Measurements from ENCODE around the gene SERPINE2. TPM values are rescaled to one million over a fixed set of nuclear protein-coding genes. Genes with fewer than 3 reads are reported as not detected.

The SERPINE2 gene
- total RNA-seq, 1 experiment from 2014 or later, result 93.3 TPM

GRCh38 chr2:223995569-223995968, 43.5 kb downstream of the SERPINE2 start:
- ATAC-seq (no peak), DNase-seq (ENCODE audit: low read depth, low spot score) (peak; percentile 56)
- Histone ChIP-seq H4K20me1 (ENCODE audit: insufficient read depth) (no peaks in the 10 kb centered on the region), H3K9me2 (ENCODE audit: insufficient read depth) (no peaks in the 10 kb centered on the region), H3K27ac (ENCODE audit: low read depth, low read length) (no peak overlapping the region), H3K4me3 (replicated peaks in 1 of 2; ENCODE audit: low read depth in 1 of 2, low read length in 2 of 2) (no peak overlapping the region), H3K9me3 (ENCODE audit: control insufficient read depth in 1 of 2, insufficient read depth in 1 of 2, low read depth in 1 of 2, low read length in 2 of 2) (no peaks in the 10 kb centered on the region), H2AFZ (ENCODE audit: low read depth, low read length, poor library complexity, severe bottlenecking) (no peak overlapping the region), H3K27me3 (ENCODE audit: insufficient read depth, low read length) (no peaks in the 10 kb centered on the region), H3K4me2 (ENCODE audit: low read length) (no peak overlapping the region), H3K4me1 (ENCODE audit: control insufficient read depth in 1 of 2, insufficient read depth in 2 of 2, low read length in 2 of 2) (no peaks in the 10 kb centered on the region), H3K36me3 (ENCODE audit: control insufficient read depth in 1 of 2, insufficient read depth in 2 of 2, low read length in 2 of 2) (no peaks in the 10 kb centered on the region; a peak in 1 of 4 replicates), H3K9ac (ENCODE audit: low read length) (no peak overlapping the region), H3K79me2 (ENCODE audit: insufficient read depth, low read length) (no peaks in the 10 kb centered on the region)
- RAD21 ChIA-PET (ENCODE audit: low non-redundant PET in 1 of 2, low total read pairs in 2 of 2, uncharacterized antibody in 2 of 2, unreplicated experiment in 2 of 2), result interaction anchor here in 1 of 2 experiments (0.5 kb wide), 1 partner anchor 1250 kb away, joined by 3 read pairs; no protein-coding TSS in a partner anchor
- no TSS peak for BruUV-seq (replicated peaks)
- intact Hi-C loops (cut with micrococcal nuclease), result loop anchor here (10.0 kb wide), 1 partner anchor 149 kb away; no protein-coding TSS in a partner anchor
- POLR2A ChIA-PET, result interaction anchor here (1.2 kb wide), 1 partner anchor 150 kb away, joined by 3 read pairs; no protein-coding TSS in a partner anchor
- TF ChIP-seq EZH2phosphoT487 (IDR thresholded peaks at IDR 0.05; ENCODE audit: borderline replicate concordance) (no peak), ZFX (IDR thresholded peaks at IDR 0.05) (no peak), TCF7L2 (IDR thresholded peaks at IDR 0.05; ENCODE audit: borderline replicate concordance, extremely low read depth, insufficient read depth, insufficient read length) (no peak), CEBPB (IDR thresholded peaks at IDR 0.05; ENCODE audit: low read depth) (peak; percentile 96), CBX3 (IDR thresholded peaks at IDR 0.05; ENCODE audit: low read depth) (peak; percentile 74; the same call in 1 of the 2 replicates), EGR1 (IDR thresholded peaks at IDR 0.05; ENCODE audit: low read depth) (no peak), RAD21 (IDR thresholded peaks at IDR 0.05; ENCODE audit: low read depth) (no peak), ZNF274 (IDR thresholded peaks at IDR 0.05; ENCODE audit: low read depth, low read length) (no peak), POLR2AphosphoS5 (IDR thresholded peaks at IDR 0.05; ENCODE audit: low read depth, low read length) (peak; percentile 23; the same call in 1 of the 2 replicates), SRF (IDR thresholded peaks at IDR 0.05; ENCODE audit: low read depth) (no peak), YY1 (IDR thresholded peaks at IDR 0.05; ENCODE audit: extremely low read depth, insufficient replicate concordance, low read depth, low read length) (no peak), SIN3A (IDR thresholded peaks at IDR 0.05; ENCODE audit: low read depth) (no peak), JUND (IDR thresholded peaks at IDR 0.05) (0 out of 2 replicates have a peak, but pooled peaks have one; percentile 44), CTCF (IDR thresholded peaks at IDR 0.05 in 2 of 3, conservative IDR thresholded peaks at IDR 0.05 in 1 of 3; ENCODE audit: borderline replicate concordance in 1 of 3, insufficient read depth in 1 of 3, low read depth in 2 of 3, low read length in 2 of 3) (no peak), MAX (IDR thresholded peaks at IDR 0.05) (peak; percentile 69), FOSL1 (IDR thresholded peaks at IDR 0.05; ENCODE audit: low read depth) (peak; percentile 62), ATF3 (IDR thresholded peaks at IDR 0.05) (peak; percentile 53; the same call in 1 of the 2 replicates), REST (IDR thresholded peaks at IDR 0.05; ENCODE audit: low read depth) (no peak), SP1 (IDR thresholded peaks at IDR 0.05; ENCODE audit: low read depth) (peak; percentile 15; the same call in 1 of the 2 replicates), ELF1 (IDR thresholded peaks at IDR 0.05; ENCODE audit: borderline replicate concordance, low read depth) (no peak)
- CTCF ChIA-PET, result interaction anchor here (4.6 to 5.4 kb wide), 2 partner anchors 25 to 287 kb away, joined by 28 to 122 read pairs; no protein-coding TSS in a partner anchor

All from HCT116 (cell line).